Measurements from ENCODE around the gene ZSWIM1. TPM values are rescaled to one million over a fixed set of nuclear protein-coding genes. Genes with fewer than 3 reads are reported as not detected.

Gene ZSWIM1
- total and polyA plus RNA-seq, 2 of the 4 experiments (the other 2 are of a cell fraction), result 4.2 to 10.0 TPM

DNA sequence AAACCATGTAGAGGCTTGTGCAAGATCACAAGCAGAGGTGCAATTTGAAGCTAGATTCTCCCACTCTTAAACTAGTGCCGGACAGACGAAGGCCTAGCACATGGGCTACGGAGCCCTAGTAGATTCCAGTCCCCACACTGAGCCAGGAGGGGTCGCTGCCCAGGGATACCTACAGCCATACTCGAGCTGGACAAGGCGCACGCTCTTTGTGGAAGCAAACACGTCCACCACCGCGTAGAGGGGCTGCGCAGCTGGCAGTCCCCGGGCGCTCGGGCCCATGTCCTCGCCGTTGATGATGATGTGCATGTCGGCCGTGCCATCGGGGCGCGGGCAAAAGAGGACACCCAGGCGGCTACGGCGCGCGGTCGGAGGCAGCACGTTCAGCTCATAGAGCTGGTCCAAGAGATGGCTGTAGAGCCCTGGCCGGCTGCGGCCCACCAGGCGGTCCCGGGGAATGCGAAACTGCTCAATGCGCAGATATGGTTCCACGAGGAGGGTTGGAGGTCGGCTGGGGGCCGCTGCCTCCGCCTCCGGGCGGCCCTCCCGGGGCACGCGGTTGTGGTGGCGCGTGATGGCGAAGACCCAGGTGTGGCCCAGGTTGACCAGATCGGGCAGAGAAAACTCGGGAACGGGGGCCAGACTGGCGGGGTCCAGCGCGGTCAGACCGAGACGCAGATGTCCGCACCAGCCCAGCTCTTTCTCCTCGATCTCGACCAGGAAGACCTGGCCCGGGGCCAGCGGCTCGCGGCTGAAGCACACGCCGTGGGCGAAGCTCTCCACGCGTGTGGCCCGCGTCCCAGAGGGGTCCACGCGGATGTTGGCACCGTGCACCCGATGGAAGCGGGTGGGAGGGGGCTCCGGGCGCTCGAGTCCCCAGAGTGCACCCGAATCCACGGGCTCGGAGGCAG, 9.3 kb downstream of the ZSWIM1 start (continued):
- TF ChIP-seq MAZ (IDR thresholded peaks at IDR 0.05; ENCODE audit: borderline replicate concordance, low read depth, low read length) (no peak), NFE2L2 (IDR thresholded peaks at IDR 0.05; ENCODE audit: low read depth, low read length) (no peak), SMC3 (IDR thresholded peaks at IDR 0.05; ENCODE audit: low read depth, low read length) (peak; percentile 56), BHLHE40 (IDR thresholded peaks at IDR 0.05; ENCODE audit: low read depth, low read length) (no peak)
